Heart left ventricle (tissue), 16 donors: ENCODE data around the gene LRP1. TPM values are rescaled to one million over a fixed set of nuclear protein-coding genes. Genes with fewer than 3 reads are reported as not detected.

Experiments used
- ATAC-seq, 4 donors: fragments of 200-7000 bp; cut with Tn5 transposase; one replicate each; pipeline ENCODE4 v1.9.1; 2020 to 2022; ENCODE audit warnings: moderate library complexity in 4 of 4, mild to moderate bottlenecking in 3 of 4, moderate number of reproducible peaks in 1 of 4
- DNase-seq, 5 donors: peaks; one replicate each; pipeline ENCODE4 v3.0.0-alpha.2; 2020
- H3K27ac ChIP-seq, 12 donors: fragments of 200-600 bp; sonication (generic) in 4 of 12; one replicate each; pipeline versions ENCODE4 v1.5.0 to v1.8.0; 2016 to 2022; ENCODE audit warnings: mild to moderate bottlenecking in 2 of 12
- H3K27me3 ChIP-seq, 9 donors: fragments of 200-600 bp; sonication (generic) in 2 of 9; one replicate each; pipeline versions ENCODE4 v1.5.1 to v1.8.0; 2016 to 2022; ENCODE audit warnings: mild to moderate bottlenecking in 3 of 9
- H3K36me3 ChIP-seq, 9 donors: fragments of 200-600 bp; sonication (generic) in 2 of 9; one replicate each; pipeline versions ENCODE4 v1.5.0 to v1.8.0; 2018 to 2022; ENCODE audit warnings: mild to moderate bottlenecking in 2 of 9
- H3K4me1 ChIP-seq, 12 donors: fragments of 200-600 bp; sonication (generic) in 4 of 12; one replicate each; pipeline versions ENCODE4 v1.5.0 to v1.8.0; 2016 to 2022; ENCODE audit warnings: mild to moderate bottlenecking in 3 of 12
- H3K4me3 ChIP-seq, 12 donors: fragments of 200-600 bp; sonication (generic) in 4 of 12; one replicate each; pipeline versions ENCODE4 v1.5.0 to v1.8.0; 2017 to 2022; ENCODE audit warnings: mild to moderate bottlenecking in 9 of 12, moderate library complexity in 4 of 12
- H3K9me3 ChIP-seq, 12 donors: fragments of 200-600 bp; sonication (generic) in 4 of 12; one replicate each; pipeline versions ENCODE4 v1.5.0 to v1.8.0; 2016 to 2022; ENCODE audit warnings: mild to moderate bottlenecking in 1 of 12
- POLR2A ChIP-seq, 2 donors: fragments of 450-650 bp; IDR thresholded peaks; one replicate each; pipeline ENCODE4 v1.6.1; 2017; ENCODE audit warnings: antibody characterized with exemption in 2 of 2, mild to moderate bottlenecking in 2 of 2, moderate library complexity in 2 of 2
- WGBS, 4 donors: extraction: QIAGEN DNeasy Blood & Tissue Kit in 2 of 4; methylation state at CpG; one replicate each; pipeline versions ENCODE4 v1.1.5 to v1.1.7; 2013 to 2018; 5-methylcytosine and 5-hydroxymethylcytosine counted together
- intact Hi-C, 10 donors: fragments of 100-400 bp; cut with DNase I; formaldehyde crosslinking; loops; one replicate each; pipeline versions ENCODE4 v1.11.1 to v1.14.2; 2022
- polyA plus RNA-seq, 2 donors: library from polyadenylated mRNA; stranded (reverse); fragments of 200-250 nt; gene quantifications; one replicate each; pipeline ENCODE4 v1.2.3, GENCODE V29; 2013
- total RNA-seq, 9 donors: library from RNA; depleted of rRNA in 2 of 9; stranded (reverse); fragments of >200 nt in 2 of 9; fragmentation: NEBNext Ultra II Directional in 3 of 9; extraction: Animal tissue kit (Norgen Biotek cat#: 25700) in 3 of 9; gene quantifications; one replicate each; pipeline versions ENCODE4 v1.1.0 to v1.2.4, GENCODE V29; 2016 to 2023
- TF ChIP-seq, protein P1 (sequence below), 12 donors: fragments of 200-600 bp; sonication (generic) in 4 of 12; IDR thresholded peaks; one replicate each; pipeline versions ENCODE4 v1.5.0 to v1.8.0; 2018 to 2022; ENCODE audit warnings: antibody characterized with exemption in 12 of 12, mild to moderate bottlenecking in 5 of 12
- donor health status: ischemic (EF 13 %, LVEDD 7.1; RV severe dilation, severe dysfunction).
- donor health status: healthy with polysubstance abuse.
- donor health status: DM: no; HTN: yes; CAD: no.
- donor health status: DM: no; HTN: no; CAD: no.
- donor health status: ischemic (EF 25% LVEDD 6.9; RV normal size, moderate dysfunction).
- donor health status: ischemic (EF 25% LVEDD 5.7; RV mildly dilated, moderate dysfunction).
- donor health status: healthy.
- donor health status: DM: yes; HTN: yes; CAD: no.
- donor health status: ischemic (EF 35%, LVEDD 5.7; RV mildly dilated, moderate dysfunction).
- donor health status: nonischemic (EF 11% LVEDD 7.7; RV severe dilation, severe dysfunction).
- donor health status: DM: yes; HTN: yes; CAD: no.
- donor health status: PGD.
- donor health status: ischemic (EF 29% LVEDD 5.4; RV normal size, mild dysfunction).
- donor health status: nonischemic (EF 23%, LVEDD 6.1; RV moderate dilation, normal function).

The LRP1 gene
- total and polyA plus RNA-seq, 11 donors: 23.0 to 316 (median 69.0) TPM

GRCh38 chr12:57238854-57239554 lies 110.7 kb downstream of the LRP1 start:
- 1 to 2% (median 2%) methylated on average over 30 to 47 of the region's 47 CpGs for WGBS, 4 donors
- H3K27ac ChIP-seq: peak overlapping the region in 11 of 12 donors; percentile 7 to 86 (median 49)

DNA sequence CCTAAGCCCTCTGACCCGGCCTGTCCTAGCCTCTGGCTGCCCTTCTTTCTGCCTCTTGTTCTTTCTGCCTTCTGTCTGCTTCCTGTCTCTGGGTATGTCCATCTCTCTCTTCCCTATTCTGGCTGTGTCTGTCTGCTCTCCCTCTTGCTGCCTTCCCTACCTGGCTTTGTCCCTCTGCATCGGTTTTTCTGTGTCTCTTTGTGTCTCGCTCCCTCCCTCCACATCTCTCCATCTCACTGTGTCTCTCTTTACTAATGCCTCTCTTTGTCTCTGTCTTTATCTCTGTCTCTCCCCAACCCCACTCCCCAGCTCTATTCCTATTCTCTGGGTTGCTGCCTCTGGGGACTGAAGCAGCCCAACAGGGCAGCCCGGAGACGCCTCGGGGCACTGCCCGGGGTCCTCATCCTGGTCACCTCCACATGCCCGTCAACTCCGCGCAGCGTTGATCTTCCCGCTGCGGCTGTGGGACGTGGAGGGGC lies 111.3 kb downstream of the LRP1 start:
- Histone ChIP-seq H3K4me3 (peak overlapping the region; percentile 3 to 66 (median 56)), H3K36me3 (peaks cover 0 to 6% (median 0%) of the 10 kb centered on the region in 9 donors), H3K9me3 (no peaks in the 10 kb centered on the region), H3K4me1 (peaks cover 5 to 93% (median 54%) of the 10 kb centered on the region in 12 donors), H3K27ac (peak overlapping the region in 5 of 12 donors; percentile 5 to 86 (median 24)), H3K27me3 (peaks cover 4 to 80% (median 36%) of the 10 kb centered on the region in 9 donors)
- no peak for TF ChIP-seq POLR2A (IDR thresholded peaks at IDR 0.05)
- TF ChIP-seq, protein P1, sequence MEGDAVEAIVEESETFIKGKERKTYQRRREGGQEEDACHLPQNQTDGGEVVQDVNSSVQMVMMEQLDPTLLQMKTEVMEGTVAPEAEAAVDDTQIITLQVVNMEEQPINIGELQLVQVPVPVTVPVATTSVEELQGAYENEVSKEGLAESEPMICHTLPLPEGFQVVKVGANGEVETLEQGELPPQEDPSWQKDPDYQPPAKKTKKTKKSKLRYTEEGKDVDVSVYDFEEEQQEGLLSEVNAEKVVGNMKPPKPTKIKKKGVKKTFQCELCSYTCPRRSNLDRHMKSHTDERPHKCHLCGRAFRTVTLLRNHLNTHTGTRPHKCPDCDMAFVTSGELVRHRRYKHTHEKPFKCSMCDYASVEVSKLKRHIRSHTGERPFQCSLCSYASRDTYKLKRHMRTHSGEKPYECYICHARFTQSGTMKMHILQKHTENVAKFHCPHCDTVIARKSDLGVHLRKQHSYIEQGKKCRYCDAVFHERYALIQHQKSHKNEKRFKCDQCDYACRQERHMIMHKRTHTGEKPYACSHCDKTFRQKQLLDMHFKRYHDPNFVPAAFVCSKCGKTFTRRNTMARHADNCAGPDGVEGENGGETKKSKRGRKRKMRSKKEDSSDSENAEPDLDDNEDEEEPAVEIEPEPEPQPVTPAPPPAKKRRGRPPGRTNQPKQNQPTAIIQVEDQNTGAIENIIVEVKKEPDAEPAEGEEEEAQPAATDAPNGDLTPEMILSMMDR (IDR thresholded peaks at IDR 0.05): no peak
- DNase-seq: no peak
- WGBS, 4 donors: 1 to 3% (median 2%) methylated on average over 13 to 14 of the region's 14 CpGs
- no peak for ATAC-seq
- intact Hi-C loops: loop anchor here (1.0 to 5.0 kb wide), 5 partner anchors 25 to 112 kb away; partner anchors contain the start of gene LRP1 (in 1 of the 10)

More at GRCh38 chr12:57238854-57239554, 110.7 kb downstream of the LRP1 start:
- peak; percentile 88 to 96 (median 90) for DNase-seq
- intact Hi-C loops: loop anchor here (1.0 to 5.0 kb wide), 5 partner anchors 24 to 112 kb away; partner anchors contain the start of gene LRP1 (in 1 of the 10)
- ATAC-seq: peak; percentile 43 to 74 (median 70)
- Histone ChIP-seq H3K36me3 (peaks cover 0 to 12% (median 4%) of the 10 kb centered on the region in 9 donors), H3K27me3 (peaks cover 4 to 78% (median 36%) of the 10 kb centered on the region in 9 donors), H3K9me3 (no peaks in the 10 kb centered on the region), H3K4me3 (peak overlapping the region; percentile 18 to 66 (median 56)), H3K4me1 (peaks cover 5 to 99% (median 54%) of the 10 kb centered on the region in 12 donors)
- TF ChIP-seq POLR2A (IDR thresholded peaks at IDR 0.05): peak in 1 of 2 donors; percentile 41
- TF ChIP-seq, protein P1 (IDR thresholded peaks at IDR 0.05): peak; percentile 100

GRCh38 chr12:57240066-57240921 lies 112.0 kb downstream of the LRP1 start:
- peaks cover 4 to 80% (median 36%) of the 10 kb centered on the region in 9 donors for H3K27me3 ChIP-seq
- ATAC-seq (peak in 2 of 4 donors; percentile 5 to 14), DNase-seq (peak in 4 of 5 donors; percentile 55 to 68 (median 63))
- H3K27ac ChIP-seq: peak overlapping the region in 4 of 12 donors; percentile 5 to 49 (median 25)
- TF ChIP-seq POLR2A (IDR thresholded peaks at IDR 0.05): no peak
- TF ChIP-seq, protein P1 (IDR thresholded peaks at IDR 0.05): peak in 1 of 12 donors; percentile 1
- H3K36me3 ChIP-seq: no peaks in the 10 kb centered on the region
- no peaks in the 10 kb centered on the region for H3K9me3 ChIP-seq
- 1 to 2% (median 1%) methylated on average over 60 to 72 of the region's 72 CpGs for WGBS, 4 donors
- H3K4me3 ChIP-seq: peak overlapping the region; percentile 3 to 66 (median 56)
- H3K4me1 ChIP-seq: peaks cover 5 to 87% (median 54%) of the 10 kb centered on the region in 12 donors
- intact Hi-C loops: no loop called here
